ENCODE data around the gene UBASH3A. TPM values are rescaled to one million over a fixed set of nuclear protein-coding genes. Genes with fewer than 3 reads are reported as not detected.

UBASH3A gene
- total and polyA plus RNA-seq, 4 donors = 0.10 to 1.4 (median 0.75) TPM; not detected in 1

DNA sequence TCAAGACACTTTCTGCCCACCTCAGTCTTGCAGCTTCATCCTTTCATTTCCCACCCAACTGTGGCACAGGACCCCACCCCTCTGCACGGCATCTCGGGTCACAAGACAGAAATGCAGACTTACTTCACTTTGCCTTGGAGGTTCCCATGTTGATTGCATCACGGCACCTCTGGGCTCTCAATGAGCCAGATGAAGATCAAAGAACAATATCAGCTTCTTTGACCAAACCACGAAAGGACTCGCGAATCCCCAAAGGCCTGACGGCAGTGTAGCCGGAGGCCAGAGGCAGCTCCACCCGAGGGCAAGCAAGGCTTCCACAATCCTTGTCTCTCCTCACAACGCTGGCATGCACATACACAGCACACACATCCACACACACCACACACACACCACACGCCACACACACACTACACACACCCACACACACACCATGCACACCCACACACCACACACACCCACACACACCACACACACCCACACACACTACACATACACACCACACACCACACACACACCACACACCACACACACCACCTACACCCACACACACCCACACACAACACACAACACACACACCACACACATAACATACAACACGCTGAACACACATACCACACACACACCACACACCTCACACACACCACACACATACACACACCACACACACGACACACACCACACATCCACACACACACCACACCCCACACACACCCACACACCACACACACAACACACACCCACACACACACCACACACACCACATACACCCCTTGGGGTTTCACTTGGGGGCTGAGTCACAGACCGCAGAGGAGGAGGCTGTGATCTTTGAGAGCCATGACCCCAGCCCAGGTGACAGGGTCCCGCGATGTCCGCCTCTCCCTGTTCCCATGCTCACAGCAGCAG, 35.8 kb downstream of the UBASH3A start:
- no peaks in the 10 kb centered on the region for H3K4me1 ChIP-seq (ENCODE audit: control insufficient read depth in 1 of 2, insufficient read depth in 2 of 2, low read length in 2 of 2)
- no peak for ATAC-seq (ENCODE audit: low FRiP score)
- WGBS, 2 donors = 82 to 83% methylated on average over 17 of the region's 17 CpGs
- intact Hi-C loops (cut with DNase I) = no loop called here
- H3K36me3 ChIP-seq (ENCODE audit: control insufficient read depth in 1 of 2, insufficient read depth in 2 of 2, low read length in 1 of 2) = no peaks in the 10 kb centered on the region
- DNase-seq = no peak
- no peak overlapping the region for H3K4me3 ChIP-seq (ENCODE audit: low read length in 2 of 2)
- no peaks in the 10 kb centered on the region for H3K27me3 ChIP-seq (ENCODE audit: control insufficient read depth in 1 of 2, insufficient read depth in 2 of 2, low read length in 1 of 2)
- H3K9me3 ChIP-seq (ENCODE audit: control insufficient read depth, low read length) = no peaks in the 10 kb centered on the region
- no peak overlapping the region for H3K27ac ChIP-seq (ENCODE audit: low read depth in 1 of 2, low read length in 2 of 2)

DNA sequence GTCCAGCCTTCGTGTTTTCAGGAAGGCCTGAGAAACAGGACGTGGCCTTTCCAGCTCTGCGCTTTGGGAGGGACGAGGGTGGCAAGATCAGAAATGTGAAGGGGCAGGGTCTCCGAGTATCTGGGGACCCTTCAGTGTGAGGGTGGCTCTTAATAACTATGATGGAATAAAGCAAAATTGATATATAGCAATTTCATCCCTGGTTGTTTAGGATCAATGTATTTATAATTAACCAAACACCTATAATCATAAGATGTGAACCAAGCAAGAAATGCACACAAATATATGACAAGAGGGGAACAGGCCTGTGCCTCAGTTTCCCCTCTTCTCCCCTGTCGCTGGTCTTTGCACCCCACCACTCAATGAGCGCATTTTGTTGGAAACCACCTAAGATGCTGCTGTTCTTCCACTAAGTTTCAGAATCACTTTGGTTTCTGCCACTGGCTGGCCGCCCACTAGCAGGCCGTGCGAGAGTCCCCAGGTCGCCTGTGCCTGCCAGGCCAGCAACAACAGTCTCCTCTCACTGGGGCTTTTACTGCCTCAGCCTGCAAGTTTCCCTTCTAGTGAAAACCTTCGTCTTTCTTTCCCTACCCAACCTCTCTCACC, 36.6 kb downstream of the UBASH3A start:
- H3K9me3 ChIP-seq (ENCODE audit: control insufficient read depth, low read length) = no peaks in the 10 kb centered on the region
- DNase-seq = no peak
- H3K4me3 ChIP-seq (ENCODE audit: low read length in 2 of 2) = no peak overlapping the region
- no peaks in the 10 kb centered on the region for H3K36me3 ChIP-seq (ENCODE audit: control insufficient read depth in 1 of 2, insufficient read depth in 2 of 2, low read length in 1 of 2)
- intact Hi-C loops (cut with DNase I) = no loop called here
- H3K27ac ChIP-seq (ENCODE audit: low read depth in 1 of 2, low read length in 2 of 2) = no peak overlapping the region
- ATAC-seq (ENCODE audit: low FRiP score) = no peak
- H3K4me1 ChIP-seq (ENCODE audit: control insufficient read depth in 1 of 2, insufficient read depth in 2 of 2, low read length in 2 of 2) = no peaks in the 10 kb centered on the region
- WGBS, 2 donors = 67 to 71% methylated on average over 12 of the region's 12 CpGs
- H3K27me3 ChIP-seq (ENCODE audit: control insufficient read depth in 1 of 2, insufficient read depth in 2 of 2, low read length in 1 of 2) = no peaks in the 10 kb centered on the region

DNA sequence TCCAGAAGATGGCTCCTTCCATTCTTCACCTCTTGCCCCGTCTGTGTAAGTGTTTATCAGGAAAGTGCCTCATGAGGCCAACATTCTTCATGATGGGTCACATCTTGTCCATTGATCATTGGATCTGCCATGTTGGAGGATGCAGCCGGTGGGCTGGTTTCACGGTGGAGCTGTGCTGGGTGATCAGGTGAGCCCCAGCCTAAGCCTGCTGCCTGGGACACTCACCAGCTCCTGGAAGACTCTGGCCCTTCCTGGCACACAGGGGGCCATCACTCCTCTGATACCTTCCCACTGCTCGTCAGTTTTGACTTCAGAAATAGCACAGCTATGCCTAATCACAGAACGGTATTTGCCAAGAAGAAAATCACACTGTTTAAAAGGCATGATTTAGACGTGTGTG, 38.3 kb downstream of the UBASH3A start:
- Histone ChIP-seq H3K27ac (ENCODE audit: low read depth in 1 of 2, low read length in 2 of 2) (no peak overlapping the region), H3K9me3 (ENCODE audit: control insufficient read depth, low read length) (no peaks in the 10 kb centered on the region), H3K36me3 (ENCODE audit: control insufficient read depth in 1 of 2, insufficient read depth in 2 of 2, low read length in 1 of 2) (no peaks in the 10 kb centered on the region), H3K4me3 (ENCODE audit: low read length in 2 of 2) (no peak overlapping the region), H3K27me3 (ENCODE audit: control insufficient read depth in 1 of 2, insufficient read depth in 2 of 2, low read length in 1 of 2) (no peaks in the 10 kb centered on the region), H3K4me1 (ENCODE audit: control insufficient read depth in 1 of 2, insufficient read depth in 2 of 2, low read length in 2 of 2) (no peaks in the 10 kb centered on the region)
- DNase-seq (no peak), ATAC-seq (ENCODE audit: low FRiP score) (no peak)
- WGBS, 2 donors = 64 to 69% methylated on average over 6 of the region's 6 CpGs
- intact Hi-C loops (cut with DNase I) = no loop called here

DNA sequence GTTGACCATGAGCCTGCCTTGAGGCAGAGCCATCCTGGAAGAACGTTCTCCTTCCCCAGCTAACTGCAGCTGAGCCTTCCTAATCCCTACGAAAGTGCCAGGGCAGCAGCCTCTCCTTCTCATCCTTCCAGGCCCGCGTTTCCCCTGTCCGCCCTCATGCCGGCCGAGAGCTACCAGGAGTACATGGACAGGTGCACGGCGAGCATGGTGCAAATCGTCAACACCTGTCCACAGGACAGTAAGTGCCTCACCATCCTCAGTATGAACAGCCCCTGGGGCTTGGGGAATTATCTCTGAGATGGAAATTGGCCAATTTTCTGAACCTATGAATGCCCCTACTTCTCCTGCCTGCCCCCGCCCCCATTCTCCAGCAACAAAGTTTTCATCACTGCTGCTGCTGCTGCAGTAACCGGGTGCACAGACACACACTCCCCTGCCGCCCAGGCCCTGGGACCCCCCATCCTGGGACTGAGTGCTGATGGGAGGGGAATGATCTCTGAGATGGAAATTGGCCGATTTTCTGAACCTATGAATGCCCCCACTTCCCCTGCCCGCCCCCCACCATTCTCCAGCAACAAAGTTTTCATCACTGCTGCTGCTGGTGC, 39.6 kb downstream of the UBASH3A start:
- Histone ChIP-seq H3K4me3 (ENCODE audit: low read length in 2 of 2) (no peak overlapping the region), H3K27ac (ENCODE audit: low read depth in 1 of 2, low read length in 2 of 2) (no peak overlapping the region), H3K4me1 (ENCODE audit: control insufficient read depth in 1 of 2, insufficient read depth in 2 of 2, low read length in 2 of 2) (no peaks in the 10 kb centered on the region), H3K27me3 (ENCODE audit: control insufficient read depth in 1 of 2, insufficient read depth in 2 of 2, low read length in 1 of 2) (no peaks in the 10 kb centered on the region), H3K9me3 (ENCODE audit: control insufficient read depth, low read length) (no peaks in the 10 kb centered on the region), H3K36me3 (ENCODE audit: control insufficient read depth in 1 of 2, insufficient read depth in 2 of 2, low read length in 1 of 2) (no peaks in the 10 kb centered on the region)
- 86 to 89% methylated on average over 15 of the region's 15 CpGs for WGBS, 2 donors
- no peak for ATAC-seq (ENCODE audit: low FRiP score)
- no peak for DNase-seq
- intact Hi-C loops (cut with DNase I) = no loop called here

DNA sequence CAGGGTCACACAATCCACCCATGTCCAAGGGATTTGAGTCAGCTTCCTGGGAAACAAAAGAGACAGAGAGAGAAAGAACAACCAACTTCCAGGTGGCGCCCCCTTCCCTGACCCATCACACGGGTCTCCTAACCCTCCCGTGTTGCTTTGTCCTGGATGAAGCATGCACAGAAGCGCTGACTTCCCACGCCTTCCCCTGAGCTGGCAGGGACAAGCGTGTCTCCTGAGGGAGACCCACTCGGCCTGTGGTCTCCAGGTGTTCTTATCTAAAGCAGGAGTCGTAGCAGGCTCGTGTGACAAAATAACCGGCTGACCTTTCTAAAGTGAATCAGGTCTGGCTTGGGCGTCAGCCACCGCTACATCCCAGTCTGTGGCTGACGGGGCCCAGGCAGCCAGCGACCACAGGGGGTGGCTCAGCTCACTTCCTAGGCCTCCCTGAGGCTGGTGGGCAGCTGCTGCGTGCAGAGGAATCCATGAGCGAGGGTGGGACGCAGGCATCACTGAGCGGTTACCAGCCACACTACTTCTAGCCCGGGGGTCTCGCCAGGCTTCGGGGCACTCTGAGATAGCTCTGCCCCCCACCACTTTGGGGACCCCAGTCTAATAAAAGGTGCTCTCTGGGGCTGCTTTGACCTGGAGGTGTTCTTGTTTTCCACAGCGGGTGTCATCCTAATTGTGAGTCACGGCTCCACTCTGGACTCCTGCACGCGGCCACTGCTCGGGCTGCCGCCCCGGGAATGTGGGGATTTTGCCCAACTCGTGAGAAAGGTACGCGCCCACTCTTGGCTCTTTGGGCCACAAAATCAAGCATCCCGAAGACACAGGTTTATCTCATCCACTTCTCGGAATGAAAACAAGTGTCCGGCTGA, 40.4 kb downstream of the UBASH3A start:
- WGBS, 2 donors = 76 to 78% methylated on average over 34 of the region's 34 CpGs
- H3K27ac ChIP-seq (ENCODE audit: low read depth in 1 of 2, low read length in 2 of 2) = no peak overlapping the region
- no peaks in the 10 kb centered on the region for H3K4me1 ChIP-seq (ENCODE audit: control insufficient read depth in 1 of 2, insufficient read depth in 2 of 2, low read length in 2 of 2)
- no peak overlapping the region for H3K4me3 ChIP-seq (ENCODE audit: low read length in 2 of 2)
- H3K36me3 ChIP-seq (ENCODE audit: control insufficient read depth in 1 of 2, insufficient read depth in 2 of 2, low read length in 1 of 2) = no peaks in the 10 kb centered on the region
- intact Hi-C loops (cut with DNase I) = no loop called here
- ATAC-seq (ENCODE audit: low FRiP score) (no peak), DNase-seq (no peak)
- no peaks in the 10 kb centered on the region for H3K9me3 ChIP-seq (ENCODE audit: control insufficient read depth, low read length)
- H3K27me3 ChIP-seq (ENCODE audit: control insufficient read depth in 1 of 2, insufficient read depth in 2 of 2, low read length in 1 of 2) = no peaks in the 10 kb centered on the region

DNA sequence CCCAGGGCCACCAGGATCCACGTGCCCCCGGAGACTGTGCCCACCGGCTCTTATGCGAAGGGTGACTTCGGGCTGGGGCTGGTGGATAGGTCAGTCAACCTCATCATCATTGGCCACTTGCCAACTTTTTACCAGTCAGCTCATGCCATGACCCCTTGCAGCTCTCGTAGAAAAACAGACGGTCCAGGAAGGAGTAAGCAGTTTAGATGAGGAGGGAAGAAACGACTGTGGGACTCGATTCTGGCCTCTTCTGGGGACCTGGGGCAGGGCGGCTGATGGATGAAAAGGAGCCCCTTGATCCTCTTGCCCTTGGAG, 41.0 kb downstream of the UBASH3A start:
- Histone ChIP-seq H3K27ac (ENCODE audit: low read depth in 1 of 2, low read length in 2 of 2) (no peak overlapping the region), H3K4me1 (ENCODE audit: control insufficient read depth in 1 of 2, insufficient read depth in 2 of 2, low read length in 2 of 2) (no peaks in the 10 kb centered on the region), H3K27me3 (ENCODE audit: control insufficient read depth in 1 of 2, insufficient read depth in 2 of 2, low read length in 1 of 2) (no peaks in the 10 kb centered on the region), H3K36me3 (ENCODE audit: control insufficient read depth in 1 of 2, insufficient read depth in 2 of 2, low read length in 1 of 2) (no peaks in the 10 kb centered on the region), H3K4me3 (ENCODE audit: low read length in 2 of 2) (no peak overlapping the region), H3K9me3 (ENCODE audit: control insufficient read depth, low read length) (no peaks in the 10 kb centered on the region)
- DNase-seq (no peak), ATAC-seq (ENCODE audit: low FRiP score) (no peak)
- 78 to 84% methylated on average over 10 of the region's 10 CpGs for WGBS, 2 donors
- intact Hi-C loops (cut with DNase I) = no loop called here

DNA sequence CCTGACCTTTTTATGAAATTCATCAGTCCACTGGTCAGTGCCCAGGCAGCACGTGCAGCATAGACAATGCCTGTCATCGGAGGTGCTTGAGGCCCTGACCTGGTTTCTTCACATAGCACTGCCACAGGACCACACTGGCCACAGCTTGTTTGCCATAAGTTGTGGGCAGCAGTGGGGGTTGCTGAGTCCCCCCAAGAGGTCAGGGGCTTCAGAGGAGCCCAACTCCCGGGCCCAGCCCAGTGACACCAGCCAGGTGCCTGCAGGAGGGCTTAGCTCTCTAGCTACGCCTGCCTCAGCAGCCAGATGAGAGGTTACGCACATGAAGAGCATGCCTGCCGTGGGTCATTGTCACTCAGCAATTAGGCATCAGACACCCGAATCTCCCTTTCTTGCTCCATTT, 41.6 kb downstream of the UBASH3A start:
- WGBS, 2 donors = 77 to 78% methylated on average over 7 of the region's 7 CpGs
- no peaks in the 10 kb centered on the region for H3K27me3 ChIP-seq (ENCODE audit: control insufficient read depth in 1 of 2, insufficient read depth in 2 of 2, low read length in 1 of 2)
- intact Hi-C loops (cut with DNase I) = no loop called here

DNA sequence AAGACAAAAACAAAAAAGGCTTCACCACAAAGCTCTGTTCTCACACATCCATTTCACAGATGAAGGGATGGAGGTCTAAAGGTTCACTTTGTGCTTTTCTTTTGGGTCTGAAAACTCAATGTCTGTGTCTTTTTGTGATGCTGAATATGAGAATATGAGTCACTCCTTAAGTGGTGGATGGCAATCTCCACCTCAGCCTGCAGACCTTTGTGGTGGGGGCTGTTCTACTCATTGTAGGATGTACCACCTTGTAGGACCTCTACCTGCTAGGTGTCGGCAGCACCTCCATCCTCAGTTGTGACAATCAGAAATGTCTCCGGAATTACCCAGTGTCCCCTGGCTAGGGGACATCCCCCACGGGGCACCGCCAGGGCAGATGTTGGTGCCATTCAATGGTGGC, 42.8 kb downstream of the UBASH3A start:
- WGBS, 2 donors = 90 to 92% methylated on average over 4 of the region's 4 CpGs
- intact Hi-C loops (cut with DNase I) = no loop called here

More for the DNA sequence above, 41.6 kb downstream of the UBASH3A start:
- no peaks in the 10 kb centered on the region for H3K9me3 ChIP-seq (ENCODE audit: control insufficient read depth, low read length)
- no peak overlapping the region for H3K4me3 ChIP-seq (ENCODE audit: low read length in 2 of 2)
- ATAC-seq (ENCODE audit: low FRiP score) (no peak), DNase-seq (no peak)
- no peak overlapping the region for H3K27ac ChIP-seq (ENCODE audit: low read depth in 1 of 2, low read length in 2 of 2)
- H3K36me3 ChIP-seq (ENCODE audit: control insufficient read depth in 1 of 2, insufficient read depth in 2 of 2, low read length in 1 of 2) = no peaks in the 10 kb centered on the region
- no peaks in the 10 kb centered on the region for H3K4me1 ChIP-seq (ENCODE audit: control insufficient read depth in 1 of 2, insufficient read depth in 2 of 2, low read length in 2 of 2)

More for the DNA sequence above, 42.8 kb downstream of the UBASH3A start:
- no peaks in the 10 kb centered on the region for H3K4me1 ChIP-seq (ENCODE audit: control insufficient read depth in 1 of 2, insufficient read depth in 2 of 2, low read length in 2 of 2)
- ATAC-seq (ENCODE audit: low FRiP score) (no peak), DNase-seq (no peak)
- no peaks in the 10 kb centered on the region for H3K27me3 ChIP-seq (ENCODE audit: control insufficient read depth in 1 of 2, insufficient read depth in 2 of 2, low read length in 1 of 2)
- H3K36me3 ChIP-seq (ENCODE audit: control insufficient read depth in 1 of 2, insufficient read depth in 2 of 2, low read length in 1 of 2) = no peaks in the 10 kb centered on the region
- H3K27ac ChIP-seq (ENCODE audit: low read depth in 1 of 2, low read length in 2 of 2) = no peak overlapping the region
- no peak overlapping the region for H3K4me3 ChIP-seq (ENCODE audit: low read length in 2 of 2)
- no peaks in the 10 kb centered on the region for H3K9me3 ChIP-seq (ENCODE audit: control insufficient read depth, low read length)
